Kidney tubule cell (primary cell): ENCODE measurements around the gene NAV2.

Experiments used
- DNase-seq: peaks from one replicate; pipeline ENCODE4 v3.0.0-alpha.2; 2018; ENCODE audit warnings: low spot score

NAV2 gene

DNA sequence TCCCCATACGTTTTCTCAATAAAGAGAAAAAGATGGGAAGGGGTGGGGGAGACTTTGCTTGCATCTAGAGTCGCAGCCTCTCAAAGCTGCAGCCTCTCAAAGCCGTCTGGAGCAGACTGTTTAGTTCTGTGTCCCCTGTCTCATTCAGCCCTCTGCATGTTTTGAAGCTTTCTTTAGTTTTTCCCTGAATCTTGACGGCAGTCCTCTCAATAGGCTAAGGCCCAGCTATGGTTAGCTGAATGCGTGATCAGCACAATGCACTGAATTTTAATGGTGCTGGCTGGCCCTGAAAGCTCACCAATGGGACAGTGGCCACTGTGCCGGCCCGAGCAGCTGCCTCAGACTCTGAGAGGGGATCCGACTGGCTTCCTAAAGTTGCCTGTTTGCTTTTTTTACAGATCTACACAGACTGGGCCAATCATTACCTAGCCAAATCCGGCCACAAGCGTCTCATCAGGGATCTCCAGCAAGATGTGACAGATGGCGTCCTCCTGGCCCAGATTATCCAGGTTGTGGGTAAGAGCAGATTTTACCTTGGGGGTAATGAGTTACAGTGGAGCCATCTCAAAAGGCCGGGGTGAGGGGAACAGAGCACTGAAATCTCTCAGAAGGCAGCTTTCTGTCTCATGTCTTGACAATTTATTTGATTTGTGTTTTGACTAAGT is 119.6 kb downstream of the NAV2 start:
- no peak for DNase-seq

DNA sequence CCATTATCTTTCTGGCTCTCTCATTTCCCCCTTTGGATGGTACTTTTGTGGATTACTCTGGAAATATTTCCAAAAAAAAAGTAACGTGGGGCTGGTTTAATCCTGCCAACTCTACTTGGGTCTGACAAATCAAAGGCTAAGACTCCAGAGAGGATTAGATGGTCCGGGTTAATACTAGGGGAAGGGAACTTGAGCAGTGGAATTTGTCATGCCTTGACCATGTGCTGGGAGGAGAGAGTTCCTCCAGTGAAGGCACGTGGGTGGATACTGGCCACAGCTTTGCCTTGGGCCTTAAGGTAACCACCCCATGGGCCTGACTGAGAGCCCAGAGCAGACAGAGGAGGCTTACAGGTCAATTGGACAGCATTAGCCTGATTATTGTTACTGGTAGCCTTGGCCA is 120.3 kb downstream of the NAV2 start:
- no peak for DNase-seq

DNA sequence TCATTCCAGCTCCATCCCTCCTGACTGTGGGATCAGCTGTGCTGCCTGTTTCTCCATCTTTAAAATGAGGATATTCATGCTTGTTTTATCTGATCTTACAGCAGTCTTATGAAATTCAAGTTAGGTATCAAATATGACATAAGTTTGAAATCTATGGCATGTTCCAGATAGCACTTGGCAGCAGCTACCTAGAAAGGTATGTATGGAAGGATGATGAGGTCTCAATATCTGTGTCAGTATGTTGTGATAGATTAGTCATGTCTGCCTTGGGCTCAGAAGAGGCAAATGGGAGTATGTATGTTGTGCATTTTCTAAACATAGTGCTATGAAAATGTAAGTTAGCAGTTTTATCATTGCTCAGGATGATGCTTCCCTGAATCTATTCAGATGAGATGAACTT is 122.1 kb downstream of the NAV2 start:
- DNase-seq = no peak

DNA sequence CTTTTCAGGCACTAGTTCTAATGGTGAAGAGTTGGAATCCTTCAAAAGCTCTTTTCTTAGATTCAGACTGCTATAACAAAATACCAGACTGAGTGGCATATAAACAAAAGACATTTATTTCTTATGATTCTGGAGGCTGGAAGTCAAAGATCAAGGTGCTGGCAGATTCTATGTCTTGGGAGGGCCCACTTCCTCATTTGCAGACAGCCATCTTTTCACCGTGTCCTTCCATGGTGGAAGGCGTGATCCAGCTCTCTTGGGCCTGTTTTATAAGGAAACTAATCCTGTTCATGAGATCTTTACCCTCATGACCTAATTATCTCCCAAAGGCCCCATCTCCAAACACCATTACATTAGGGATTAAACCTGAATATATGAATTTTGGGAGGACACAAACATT is 124.0 kb downstream of the NAV2 start:
- DNase-seq = no peak

DNA sequence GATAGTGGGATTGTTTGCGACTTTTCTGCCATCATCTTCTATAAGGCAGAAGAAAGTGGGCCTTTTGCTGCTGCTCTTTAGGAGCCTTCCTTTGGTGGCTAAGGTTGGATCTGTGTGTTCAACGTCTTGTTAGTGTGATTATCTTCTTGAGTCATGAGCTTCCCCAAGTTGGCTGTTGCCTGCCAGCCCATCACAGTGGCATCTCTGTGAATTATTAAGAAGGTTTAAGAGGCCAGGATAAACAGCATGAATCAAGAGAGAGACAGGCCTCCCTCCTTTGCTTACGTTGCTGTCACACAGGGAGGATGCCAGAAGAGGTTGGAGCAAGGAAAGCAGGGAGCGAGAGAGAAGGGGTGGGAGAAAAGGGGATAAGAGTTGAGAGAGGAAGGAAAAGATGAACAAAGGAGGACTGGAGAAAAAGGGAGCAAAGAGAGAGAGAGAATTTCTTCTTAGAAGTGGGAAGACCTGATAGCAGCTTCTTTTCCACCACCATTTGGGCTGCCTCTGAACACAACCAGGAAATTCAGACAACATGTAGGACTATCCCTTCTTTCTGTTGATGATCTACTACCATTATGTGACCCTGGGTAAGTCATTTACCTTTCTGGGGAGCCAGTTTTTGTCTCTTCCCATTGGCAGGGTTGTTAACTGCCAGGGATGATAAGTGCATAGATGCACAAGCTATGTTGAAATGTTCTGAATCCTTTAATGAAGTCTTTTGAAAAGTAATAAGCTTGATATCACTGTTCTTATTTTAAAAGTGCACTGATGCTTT is 126.5 kb downstream of the NAV2 start:
- DNase-seq = peak; percentile 93

DNA sequence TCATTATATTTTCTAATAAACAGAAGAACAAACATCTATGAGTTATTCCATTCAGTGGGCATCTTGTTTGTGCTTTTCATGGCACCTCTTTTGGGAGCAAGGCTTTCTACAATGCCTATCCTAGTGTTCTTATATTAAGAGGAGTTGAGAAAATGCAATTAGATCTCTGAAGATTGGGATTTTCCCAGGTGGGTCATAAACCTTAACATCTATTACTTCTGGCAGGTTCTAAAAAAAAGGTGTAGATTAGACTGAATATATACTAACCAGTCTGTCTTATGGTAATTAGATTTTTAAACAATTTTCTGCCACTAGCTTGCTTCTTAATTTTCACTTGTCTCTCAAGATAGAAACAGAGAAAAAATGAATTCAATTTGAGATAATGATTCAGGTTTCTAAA is 128.3 kb downstream of the NAV2 start:
- no peak for DNase-seq

DNA sequence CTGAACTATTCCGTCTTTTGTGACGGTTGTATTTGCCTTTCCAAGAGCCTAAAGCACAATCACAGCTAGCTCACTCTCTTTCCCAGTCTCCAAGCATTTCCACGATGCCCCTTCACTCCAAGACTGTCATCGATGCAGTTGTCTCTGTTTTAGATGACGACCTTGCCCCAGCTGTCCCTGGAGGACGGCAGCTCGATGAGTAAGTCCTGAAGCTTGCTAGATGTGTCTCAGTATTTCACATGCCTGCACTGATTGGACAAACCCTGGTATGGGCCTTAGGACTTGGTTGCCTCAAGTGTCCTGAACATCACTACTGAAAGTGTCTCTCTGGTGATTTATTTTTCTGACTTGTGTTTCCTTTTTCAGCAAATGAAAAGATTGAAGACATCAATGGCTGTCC is 129.9 kb downstream of the NAV2 start:
- DNase-seq = no peak

DNA sequence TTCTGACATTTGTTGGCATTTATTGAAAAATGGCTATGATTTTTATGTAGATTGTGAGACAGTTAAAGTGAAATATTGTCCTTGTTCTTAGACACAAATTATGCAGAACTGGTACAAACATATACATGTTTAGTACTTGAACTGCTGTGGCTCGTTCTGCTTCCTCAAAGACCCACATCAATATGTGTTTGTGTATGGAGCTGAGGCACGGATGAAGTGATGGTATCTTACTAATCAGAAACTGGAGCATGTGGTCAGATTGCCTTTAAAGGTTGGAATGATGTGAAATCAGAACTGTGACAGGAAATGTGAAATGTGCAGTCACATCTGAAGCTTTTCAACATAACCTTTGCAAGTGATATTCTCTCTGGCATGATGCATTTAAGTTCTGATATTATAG is 130.4 kb downstream of the NAV2 start:
- no peak for DNase-seq

DNA sequence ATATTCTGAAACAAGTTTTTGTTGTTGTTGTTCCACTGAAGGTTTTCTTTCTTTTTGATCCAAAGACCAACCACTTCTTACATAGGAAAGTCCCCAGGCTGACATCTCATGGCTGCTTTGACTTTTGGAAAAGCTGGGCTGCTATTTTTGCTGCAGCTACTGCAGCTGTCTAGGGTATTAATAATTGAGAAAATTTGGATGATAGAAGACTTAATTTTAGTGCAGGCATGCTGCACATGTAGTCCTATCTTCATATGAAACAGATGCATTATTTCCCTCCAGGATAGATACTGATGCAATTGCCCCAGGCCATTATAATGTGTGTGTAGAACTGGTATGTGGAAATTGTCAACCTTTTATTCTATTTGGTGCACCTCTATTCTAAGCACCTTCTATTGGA is 131.4 kb downstream of the NAV2 start:
- DNase-seq = no peak

DNA sequence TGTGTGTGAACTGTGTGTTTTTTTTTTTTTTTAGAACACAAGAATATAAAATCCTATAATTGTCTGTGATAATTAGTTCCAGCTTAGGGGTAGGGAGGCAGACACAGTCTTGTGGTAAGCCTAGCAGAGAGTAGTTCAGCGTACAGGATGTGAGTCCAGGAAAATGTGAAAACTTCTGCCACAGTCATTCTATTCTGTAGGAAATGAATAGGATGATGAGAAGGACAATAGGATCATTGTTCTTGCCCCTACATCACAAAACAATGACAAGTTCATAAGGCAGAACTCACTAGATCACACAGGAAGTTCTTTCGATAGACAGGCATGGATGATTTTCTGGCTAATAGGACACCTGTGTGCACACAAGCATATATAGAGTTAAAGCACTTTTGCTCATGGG is 132.2 kb downstream of the NAV2 start:
- peak; percentile 41 for DNase-seq

DNA sequence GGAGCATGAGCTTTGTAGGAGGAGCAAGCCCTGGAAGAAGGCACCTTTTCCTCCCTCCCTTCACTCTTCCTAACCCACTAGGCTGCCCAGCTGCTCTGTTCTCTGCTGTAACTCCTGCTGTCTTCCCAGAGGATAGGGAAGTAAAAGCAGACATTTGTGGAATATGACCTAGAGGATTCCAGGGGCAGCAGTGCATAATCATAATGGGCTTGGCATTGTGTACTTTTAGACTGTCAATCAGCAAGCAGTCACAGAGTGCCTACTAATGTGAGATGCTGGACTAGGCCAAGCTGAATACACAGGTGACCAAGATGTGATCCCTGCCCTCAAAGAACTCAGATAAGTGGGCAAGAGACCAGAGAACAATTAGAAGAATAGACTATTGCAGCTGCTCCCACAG is 133.0 kb downstream of the NAV2 start:
- DNase-seq = peak; percentile 31

DNA sequence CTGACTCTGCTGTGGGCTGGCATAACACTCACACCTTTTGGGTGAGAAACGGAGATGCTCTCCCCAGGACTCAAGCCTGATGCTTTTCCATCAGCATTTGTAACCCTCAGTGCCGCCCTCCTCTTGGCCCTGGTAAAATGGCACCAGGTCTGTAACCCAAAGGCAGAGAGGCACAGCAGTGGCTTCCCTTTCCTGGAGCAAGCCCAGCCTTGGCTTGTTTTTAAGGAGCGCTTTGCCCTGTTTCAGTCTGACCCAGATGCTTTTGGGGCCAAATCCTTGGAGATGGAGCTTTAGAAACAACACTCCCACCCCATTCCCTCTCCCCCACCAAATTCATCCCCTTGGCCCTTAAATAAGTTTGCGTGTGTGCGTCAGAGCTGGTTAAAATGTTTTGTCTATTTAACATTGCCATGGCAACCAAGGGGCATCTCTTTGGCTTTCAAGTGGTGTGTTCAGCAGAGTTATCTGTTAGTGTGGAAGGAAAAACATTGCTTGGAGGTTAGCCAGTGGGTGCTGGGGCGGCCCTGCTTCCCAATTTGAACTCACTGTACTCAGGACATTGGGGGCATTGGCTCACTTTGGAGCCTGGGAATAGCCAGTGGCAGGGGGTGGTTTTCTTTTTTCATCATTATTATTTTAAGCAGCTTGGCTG is 134.1 kb downstream of the NAV2 start:
- DNase-seq = no peak

DNA sequence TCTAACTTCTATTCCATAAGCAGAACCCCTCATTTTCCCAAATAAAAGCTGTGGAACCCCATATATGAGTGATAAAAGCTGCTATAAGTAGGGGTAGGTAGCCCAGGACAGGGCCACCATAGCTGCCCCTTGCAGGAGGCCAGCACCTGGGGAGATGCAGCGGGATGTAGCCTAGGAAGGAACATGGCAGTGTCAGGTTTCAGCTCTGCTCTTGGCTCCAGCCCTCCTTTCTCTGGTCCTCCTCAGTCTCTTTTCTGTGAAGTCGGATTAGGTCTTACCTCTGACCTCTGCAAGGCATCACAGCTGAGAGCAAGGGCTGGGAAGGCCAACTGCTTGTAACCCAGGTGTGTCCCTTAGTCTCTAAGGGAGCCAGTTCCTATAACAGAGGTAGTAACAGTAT is 135.6 kb downstream of the NAV2 start:
- DNase-seq = no peak

DNA sequence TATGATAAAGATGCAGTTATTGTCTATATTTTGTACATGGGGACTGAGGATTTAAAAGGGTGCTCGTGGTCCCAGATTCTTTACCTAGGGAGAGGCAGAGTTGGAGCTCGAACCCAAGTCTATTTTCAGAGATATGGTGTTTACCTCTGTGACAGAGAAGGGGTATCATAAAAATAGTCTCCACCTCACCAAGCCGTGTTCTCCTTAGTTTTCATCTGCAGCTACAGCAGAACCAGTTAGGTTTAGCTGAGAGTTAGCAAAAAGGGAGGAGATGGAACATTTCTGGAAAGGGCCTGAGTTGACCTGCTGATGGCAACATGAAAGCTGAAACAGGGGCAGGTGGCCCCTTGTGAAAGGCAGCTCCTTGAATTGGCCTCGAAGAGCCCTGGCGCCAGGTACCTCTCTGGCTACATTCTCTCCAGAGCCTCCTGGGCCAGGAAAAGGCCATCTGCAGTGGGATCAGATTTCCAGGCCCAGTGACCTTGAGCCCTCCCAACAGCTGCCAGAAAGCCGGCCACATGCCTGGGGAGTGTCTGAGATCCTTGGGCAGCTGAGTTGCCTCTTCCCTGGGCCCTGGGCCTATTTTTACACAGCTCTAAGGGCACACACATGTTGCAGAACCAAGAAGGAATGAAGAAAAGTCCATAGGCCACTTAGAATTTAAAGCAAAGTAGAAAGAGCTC is 136.6 kb downstream of the NAV2 start:
- no peak for DNase-seq

DNA sequence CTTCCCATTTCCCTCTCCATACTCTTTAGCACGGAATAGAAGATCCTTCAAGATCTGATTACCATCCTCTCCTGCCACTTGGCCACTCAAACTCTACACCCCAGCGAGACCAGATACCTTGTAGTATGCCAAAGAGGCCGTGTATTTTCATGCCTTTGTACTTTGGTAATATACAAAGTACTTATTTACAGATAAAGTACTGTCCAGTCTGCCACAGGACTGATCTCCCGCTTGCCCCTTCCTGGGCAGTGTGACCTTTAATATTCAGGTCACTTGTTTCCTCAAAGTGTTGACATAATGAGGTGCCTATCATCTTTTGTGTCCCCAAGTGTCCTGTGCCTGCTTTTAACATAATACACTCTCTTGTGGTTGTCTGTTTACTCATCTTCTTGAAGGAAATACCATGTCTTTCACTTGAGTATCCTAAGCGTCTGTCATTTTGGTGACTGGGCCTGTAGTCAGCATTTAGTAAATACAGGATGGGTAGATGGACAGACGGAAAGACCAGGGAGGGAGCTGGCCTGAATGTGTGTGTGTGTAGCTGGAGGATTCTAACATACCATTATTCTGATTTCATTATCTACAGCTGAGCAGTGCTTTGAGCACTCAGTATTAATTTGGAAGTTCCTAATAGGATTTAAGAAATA is 137.4 kb downstream of the NAV2 start:
- peak; percentile 33 for DNase-seq

DNA sequence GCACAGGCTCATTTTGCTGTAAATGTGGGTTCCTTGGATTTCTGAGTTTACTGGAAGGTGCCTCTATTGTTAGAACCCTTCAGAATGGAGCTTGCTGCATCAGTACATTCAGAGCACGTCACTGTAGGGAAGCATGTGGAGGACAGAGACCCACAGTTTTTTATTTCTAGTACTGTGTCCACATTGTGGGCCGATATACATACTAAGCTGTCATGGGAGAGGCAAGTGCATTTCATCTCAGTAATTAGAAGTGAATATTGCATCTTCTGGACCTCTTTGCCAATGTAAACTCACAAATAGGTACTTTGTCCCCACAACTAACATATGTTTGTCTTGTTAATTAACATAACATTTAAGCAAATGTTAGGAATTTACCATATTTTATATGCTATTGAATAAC is 139.7 kb downstream of the NAV2 start:
- no peak for DNase-seq

DNA sequence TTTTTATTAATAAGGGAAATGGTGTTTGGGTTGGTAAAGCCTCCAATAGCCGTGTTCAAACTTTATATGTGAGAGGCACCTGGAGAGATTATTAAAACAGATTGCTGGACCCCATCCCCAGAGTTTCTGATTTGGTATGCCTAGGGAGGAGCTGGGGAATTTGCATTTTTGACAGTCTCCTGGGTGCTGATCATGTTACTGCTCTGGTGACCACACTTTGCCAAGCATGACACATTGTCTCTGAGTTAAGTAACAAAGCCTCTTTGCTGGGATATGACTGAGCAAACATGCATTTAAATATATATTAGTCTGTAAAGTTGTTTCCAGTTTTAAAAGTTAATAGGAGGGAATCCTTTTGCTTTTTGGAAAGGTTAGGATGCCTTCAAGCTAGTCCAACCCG is 140.4 kb downstream of the NAV2 start:
- DNase-seq = peak; percentile 62

DNA sequence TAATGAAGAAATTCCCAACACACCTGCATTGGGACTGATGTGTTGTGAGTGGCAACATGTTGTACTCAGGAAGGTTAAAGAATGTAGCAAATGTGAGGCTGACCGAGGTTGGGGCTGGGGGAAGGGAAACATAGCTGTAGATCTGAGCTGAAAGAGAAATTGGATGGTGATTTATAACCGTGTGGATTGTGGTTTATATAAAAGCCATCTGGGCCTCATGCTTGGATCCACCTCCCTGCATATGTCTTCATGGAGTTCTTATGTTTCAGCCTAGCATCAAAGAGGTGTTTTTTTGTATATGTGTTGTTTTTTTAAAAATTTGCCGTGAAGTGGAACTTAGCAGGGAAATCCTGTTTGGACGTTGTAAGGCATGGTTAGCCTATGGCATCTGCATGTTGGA is 141.3 kb downstream of the NAV2 start:
- DNase-seq = peak; percentile 42

DNA sequence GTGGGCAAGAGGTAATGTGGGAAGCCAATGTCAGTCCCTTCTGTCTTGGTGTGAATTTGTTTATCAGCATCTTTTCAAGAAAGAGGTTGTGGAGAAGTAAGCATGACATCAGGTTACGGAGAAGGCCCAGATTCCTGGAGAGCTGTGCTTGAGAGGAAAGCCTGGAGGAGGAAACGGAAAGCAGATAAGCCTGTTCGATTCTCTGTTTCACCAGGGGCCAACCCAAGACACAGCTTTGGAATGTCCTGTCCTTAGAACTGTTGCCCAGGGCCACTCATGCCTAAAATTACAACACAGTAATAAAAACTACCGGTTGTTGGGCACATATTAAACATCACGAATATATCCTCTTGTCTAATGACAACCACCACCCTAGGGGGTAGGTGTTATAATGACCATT is 148.5 kb downstream of the NAV2 start:
- DNase-seq = peak; percentile 35

DNA sequence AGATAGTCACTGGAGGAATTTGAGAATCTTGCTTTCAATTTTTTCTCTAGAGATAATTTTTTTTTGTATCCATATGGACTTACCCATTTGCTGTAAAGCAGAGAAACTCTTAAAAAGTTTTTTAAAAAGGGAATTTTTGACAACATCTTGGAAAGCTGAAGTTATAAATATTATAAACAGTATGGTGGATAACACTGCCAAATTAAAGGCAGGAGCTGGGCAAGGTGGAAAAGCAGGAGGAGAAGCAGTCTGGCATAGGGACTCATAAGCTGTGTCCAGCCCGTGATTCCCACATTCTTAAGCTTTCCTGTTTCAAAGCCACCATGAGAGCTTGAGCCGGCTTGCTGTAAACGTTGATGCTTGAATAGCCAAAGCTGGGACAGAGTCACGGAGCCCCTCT is 149.5 kb downstream of the NAV2 start:
- DNase-seq = no peak

DNA sequence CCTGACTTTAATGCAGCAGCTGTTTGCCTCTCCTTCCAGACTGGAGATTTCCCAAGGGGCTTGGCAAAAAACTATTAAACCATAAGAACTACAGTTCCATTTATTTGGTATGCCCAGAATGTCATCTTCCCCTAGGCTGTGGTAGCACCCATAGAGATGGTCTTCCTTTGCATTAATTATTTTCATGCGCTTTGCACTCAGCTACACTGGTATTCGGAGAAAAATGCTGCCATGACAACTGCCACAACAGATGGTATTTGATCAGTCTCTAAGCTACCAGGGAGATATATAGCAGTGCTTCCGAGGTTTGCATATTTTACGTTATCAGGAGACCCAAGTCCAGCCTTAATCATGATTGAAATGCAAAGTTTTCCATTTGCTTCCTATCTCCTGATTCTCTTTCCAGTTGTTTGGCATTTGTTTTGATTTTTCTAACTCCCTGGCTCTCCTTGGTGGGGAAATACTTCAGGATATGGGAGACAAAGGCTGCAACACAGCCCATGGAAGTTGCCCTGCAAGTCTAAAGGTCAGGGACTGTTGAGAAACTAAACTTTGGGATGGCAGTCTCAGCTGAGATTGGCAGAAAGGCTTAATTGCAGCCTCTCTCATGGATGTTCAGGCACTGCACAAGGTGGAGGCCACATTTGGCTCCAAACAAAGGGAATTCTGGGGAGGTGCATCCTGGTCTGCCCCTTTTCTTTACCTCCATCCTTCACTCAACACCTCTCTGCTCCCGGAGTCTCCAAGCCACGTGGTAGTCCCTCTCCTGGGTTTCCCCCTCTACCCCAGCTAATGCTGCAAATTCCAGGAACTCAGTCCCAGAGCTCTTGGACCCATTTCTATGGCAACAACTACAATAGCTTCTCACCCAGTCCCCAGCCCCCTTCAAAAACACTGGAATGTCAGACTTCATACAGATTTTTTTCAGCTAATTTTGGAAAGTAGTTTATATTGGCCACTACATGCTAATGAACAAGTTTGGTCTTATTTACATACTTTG is 151.8 kb downstream of the NAV2 start:
- DNase-seq = peak; percentile 10
